IMR-90 (cell line): ENCODE results near the gene RERE.

ENCODE experiments used
- CEBPB ChIP-seq: IDR thresholded peaks from 2 replicates; pipeline ENCODE4 v1.6.1; 2012; ENCODE audit warnings: low read depth, low read length, improper control_type of control experiment
- MAZ ChIP-seq: IDR thresholded peaks from 2 replicates; pipeline ENCODE4 v1.6.1; 2012; ENCODE audit warnings: low read depth, mild to moderate bottlenecking, low read length, improper control_type of control experiment, moderate library complexity, borderline replicate concordance
- MXI1 ChIP-seq: IDR thresholded peaks from 2 replicates; pipeline ENCODE4 v1.6.1; 2012; ENCODE audit warnings: low read depth, mild to moderate bottlenecking, low read length, moderate library complexity, borderline replicate concordance
- POLR2A ChIP-seq: IDR thresholded peaks from 2 replicates; pipeline ENCODE4 v1.6.1; 2012; ENCODE audit warnings: mild to moderate bottlenecking, low read depth, low read length
- RCOR1 ChIP-seq: IDR thresholded peaks from 2 replicates; pipeline ENCODE4 v1.6.1; 2012; ENCODE audit warnings: mild to moderate bottlenecking, low read length, improper control_type of control experiment; ENCODE audit not compliant: insufficient replicate concordance
- TF ChIP-seq, protein P1 (sequence below): conservative IDR thresholded peaks from 2 replicates; pipeline ENCODE4 v1.5.1; 2012; ENCODE audit warnings: mild to moderate bottlenecking, low read depth, low read length, improper control_type of control experiment

DNA sequence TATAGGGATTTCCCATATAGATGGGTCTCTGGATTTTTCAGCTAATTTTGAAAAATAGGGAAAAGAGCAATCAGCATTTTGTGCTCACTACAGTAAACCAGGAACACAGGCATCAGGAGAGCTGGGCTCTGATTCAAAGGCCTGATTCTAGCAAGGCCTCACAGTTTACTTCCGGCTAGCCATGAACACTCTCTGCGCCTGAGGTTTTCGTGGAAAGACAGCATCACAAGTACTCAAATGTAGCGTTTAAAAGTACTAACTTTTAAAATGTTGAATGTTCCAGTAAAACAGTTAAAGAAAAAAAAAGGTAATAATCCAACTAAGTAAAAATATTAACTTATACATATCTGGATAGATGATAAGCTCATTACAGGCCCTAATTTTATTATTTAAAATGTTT, 379.0 kb downstream of the RERE start:
- TF ChIP-seq MXI1, result no peak
- TF ChIP-seq POLR2A, result no peak
- TF ChIP-seq MAZ, result no peak
- TF ChIP-seq, protein P1, sequence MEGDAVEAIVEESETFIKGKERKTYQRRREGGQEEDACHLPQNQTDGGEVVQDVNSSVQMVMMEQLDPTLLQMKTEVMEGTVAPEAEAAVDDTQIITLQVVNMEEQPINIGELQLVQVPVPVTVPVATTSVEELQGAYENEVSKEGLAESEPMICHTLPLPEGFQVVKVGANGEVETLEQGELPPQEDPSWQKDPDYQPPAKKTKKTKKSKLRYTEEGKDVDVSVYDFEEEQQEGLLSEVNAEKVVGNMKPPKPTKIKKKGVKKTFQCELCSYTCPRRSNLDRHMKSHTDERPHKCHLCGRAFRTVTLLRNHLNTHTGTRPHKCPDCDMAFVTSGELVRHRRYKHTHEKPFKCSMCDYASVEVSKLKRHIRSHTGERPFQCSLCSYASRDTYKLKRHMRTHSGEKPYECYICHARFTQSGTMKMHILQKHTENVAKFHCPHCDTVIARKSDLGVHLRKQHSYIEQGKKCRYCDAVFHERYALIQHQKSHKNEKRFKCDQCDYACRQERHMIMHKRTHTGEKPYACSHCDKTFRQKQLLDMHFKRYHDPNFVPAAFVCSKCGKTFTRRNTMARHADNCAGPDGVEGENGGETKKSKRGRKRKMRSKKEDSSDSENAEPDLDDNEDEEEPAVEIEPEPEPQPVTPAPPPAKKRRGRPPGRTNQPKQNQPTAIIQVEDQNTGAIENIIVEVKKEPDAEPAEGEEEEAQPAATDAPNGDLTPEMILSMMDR, result no peak
- TF ChIP-seq CEBPB, result no peak
- TF ChIP-seq RCOR1, result no peak
